GM19463 (cell line): ENCODE results near the gene ITPA.
A peak's percentile ranks its signal among the peaks of the same experiment; 100 is the strongest.
"Not testable (repeated sequence)": the region's sequence is repeated elsewhere in the genome, so short reads cannot be mapped to it uniquely, and the experiment has no call there.

Experiments
- ATAC-seq: cut with Tn5 transposase; IDR thresholded peaks from one replicate; pipeline ENCODE4 v1.9.1; 2021; ENCODE audit warnings: mild to moderate bottlenecking, moderate library complexity; ENCODE audit not compliant: unreplicated experiment

ITPA gene

GRCh38 chr20:3199206-3199605 lies 10.1 kb upstream of the ITPA start:
- no peak for ATAC-seq

- no peak for ATAC-seq
These were observed 9.1 kb upstream of the ITPA start for GRCh38 chr20:3199976-3200755.

- ATAC-seq, result no peak
These were observed 6.4 kb upstream of the ITPA start for GRCh38 chr20:3202965-3203314.

GRCh38 chr20:3203315-3204123 lies 5.8 kb upstream of the ITPA start:
- ATAC-seq, result peak; percentile 13

- ATAC-seq, result peak; percentile 85
These were observed 5.0 kb upstream of the ITPA start, which contains the start of gene DDRGK1 for GRCh38 chr20:3204124-3204794. TSS of gene DDRGK1 (minus strand) at chr20:3204682. CDS start at chr20:3204627, 55 bp downstream.

- ATAC-seq, result no peak
These were observed 477 bp upstream of the ITPA start for GRCh38 chr20:3208786-3209256.

- peak; percentile 17 for ATAC-seq
These were observed 634 bp downstream of the ITPA start for GRCh38 chr20:3209946-3210317.

GRCh38 chr20:3210346-3210745 lies 1.0 kb downstream of the ITPA start:
- no peak for ATAC-seq

GRCh38 chr20:3213226-3213625 lies 3.9 kb downstream of the ITPA start:
- no peak for ATAC-seq

- ATAC-seq, result not testable (repeated sequence)
These were observed 6.1 kb downstream of the ITPA start for GRCh38 chr20:3215359-3215917.

- peak; percentile 66 for ATAC-seq
These were observed 9.2 kb downstream of the ITPA start for GRCh38 chr20:3218307-3218988.

GRCh38 chr20:3221398-3222226 lies 12.3 kb downstream of the ITPA start:
- ATAC-seq, result no peak

- ATAC-seq, result no peak
These were observed 13.6 kb downstream of the ITPA start for GRCh38 chr20:3222635-3223600.

GRCh38 chr20:3223651-3223993 lies 14.3 kb downstream of the ITPA start:
- no peak for ATAC-seq

GRCh38 chr20:3223994-3224680 lies 14.8 kb downstream of the ITPA start:
- no peak for ATAC-seq

- no peak for ATAC-seq
These were observed 15.6 kb downstream of the ITPA start for GRCh38 chr20:3224681-3225421.

- no peak for ATAC-seq
These were observed 16.8 kb downstream of the ITPA start for GRCh38 chr20:3226093-3226492.
